ENCODE data around the gene TTC16.

Gene TTC16

DNA sequence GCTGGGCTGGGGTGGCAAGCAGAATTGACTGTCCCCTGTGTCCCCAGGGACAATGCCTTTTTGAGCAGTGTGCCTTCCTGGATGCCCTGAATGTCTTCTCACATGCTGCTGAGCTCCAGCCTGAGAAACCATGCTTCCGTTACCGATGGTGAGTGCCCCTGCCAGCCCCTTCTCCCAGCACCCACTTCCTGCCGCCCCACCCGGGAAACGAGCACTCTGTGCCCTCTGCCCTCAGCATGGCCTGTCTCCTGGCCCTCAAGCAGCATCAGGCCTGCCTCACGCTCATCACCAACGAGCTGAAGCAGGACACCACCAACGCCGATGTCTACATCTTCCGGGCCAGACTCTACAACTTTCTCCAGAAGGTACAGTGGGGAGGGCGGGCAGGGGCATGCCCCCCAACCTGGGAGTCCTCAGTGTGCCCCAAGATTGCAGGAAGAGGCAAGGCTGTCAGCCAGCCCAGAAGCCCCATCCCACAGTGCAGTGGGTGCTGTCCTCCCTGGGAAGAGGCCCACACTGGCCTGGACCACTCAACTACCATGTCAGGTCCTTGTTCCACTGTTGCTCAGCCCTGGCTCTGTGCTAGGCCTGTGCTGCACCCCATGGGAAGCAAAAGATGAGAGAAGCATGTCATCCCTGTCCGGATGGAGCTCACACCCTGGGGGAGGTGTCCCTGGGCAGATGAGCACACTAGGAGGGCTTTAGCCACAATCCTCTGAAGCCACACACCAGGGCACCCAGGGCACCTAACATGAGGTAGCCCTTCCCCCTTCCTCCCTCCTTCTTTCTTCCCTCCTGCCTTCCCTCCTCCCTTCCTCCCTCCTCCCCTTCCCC, 4.4 kb downstream of the TTC16 start:
- DNase-seq (ENCODE audit: low read depth in 2 of 2), result no peak

DNA sequence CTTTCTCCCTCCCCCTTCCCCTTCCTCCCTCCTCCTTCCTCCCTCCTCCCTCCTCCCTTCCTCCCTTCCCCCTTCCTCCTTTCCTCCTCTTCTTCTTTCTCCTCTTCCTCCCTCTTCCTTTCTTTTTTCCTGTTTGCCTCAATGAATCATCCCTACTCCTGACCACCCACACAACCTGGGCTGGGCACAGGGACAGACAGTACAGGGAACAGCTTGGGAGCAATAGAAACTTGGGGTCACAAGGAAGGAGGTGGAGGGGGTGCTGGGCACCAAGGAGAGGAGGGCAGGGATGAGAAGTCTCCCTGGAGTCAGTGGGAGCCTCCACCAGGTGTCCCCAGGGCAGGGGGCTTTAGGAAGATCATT, 5.0 kb downstream of the TTC16 start:
- no peak for DNase-seq (ENCODE audit: low read depth in 2 of 2)

DNA sequence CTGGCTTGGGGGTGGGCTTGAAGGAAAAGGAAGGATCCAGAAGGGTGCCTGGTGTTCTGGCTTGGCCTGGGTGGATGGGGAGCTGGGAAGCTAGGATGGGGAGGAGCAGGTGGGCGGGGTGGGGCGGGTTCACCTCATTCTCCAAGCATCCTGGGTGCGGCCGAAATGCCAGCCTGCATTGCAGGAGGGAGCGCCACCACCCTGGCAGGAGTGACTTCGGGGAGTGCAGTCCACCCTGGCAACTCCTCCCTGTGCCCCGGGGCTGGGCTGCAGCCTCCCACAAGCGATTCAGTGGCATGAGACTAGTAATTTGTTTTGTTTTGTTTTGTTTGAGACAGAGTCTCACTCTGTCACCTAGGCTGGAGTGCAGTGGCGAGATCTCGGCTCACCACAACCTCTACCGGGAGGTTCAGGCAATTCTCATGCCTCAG, 5.5 kb downstream of the TTC16 start:
- DNase-seq (ENCODE audit: low read depth in 2 of 2), result no peak

GRCh38 chr9:127722055-127722745, 6.3 kb downstream of the TTC16 start:
- no peak for DNase-seq (ENCODE audit: low read depth in 2 of 2)

DNA sequence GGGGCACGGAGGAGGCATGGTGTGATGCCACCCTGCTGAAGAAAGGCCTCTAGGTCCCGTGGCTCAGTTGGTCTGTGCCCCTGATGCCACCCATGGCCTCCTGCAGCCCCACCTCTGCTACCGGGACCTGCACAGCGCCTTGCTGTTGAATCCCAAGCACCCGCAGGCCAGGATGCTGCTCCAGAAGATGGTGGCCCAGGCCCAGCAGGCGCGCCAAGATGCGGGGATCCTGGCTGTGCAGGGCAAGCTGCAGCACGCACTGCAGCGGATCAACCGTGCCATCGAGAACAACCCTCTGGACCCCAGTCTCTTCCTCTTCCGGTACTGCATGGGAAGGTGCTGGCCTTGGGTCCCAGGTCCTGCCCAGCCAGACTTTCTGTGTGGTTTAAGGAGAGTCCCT, 7.1 kb downstream of the TTC16 start:
- no peak for DNase-seq (ENCODE audit: low read depth in 2 of 2)

GRCh38 chr9:127723444-127723843, 7.6 kb downstream of the TTC16 start:
- DNase-seq (ENCODE audit: low read depth in 2 of 2), result no peak

- no peak for DNase-seq (ENCODE audit: low read depth in 2 of 2)
These were observed 8.1 kb downstream of the TTC16 start for GRCh38 chr9:127724012-127724411.

DNA sequence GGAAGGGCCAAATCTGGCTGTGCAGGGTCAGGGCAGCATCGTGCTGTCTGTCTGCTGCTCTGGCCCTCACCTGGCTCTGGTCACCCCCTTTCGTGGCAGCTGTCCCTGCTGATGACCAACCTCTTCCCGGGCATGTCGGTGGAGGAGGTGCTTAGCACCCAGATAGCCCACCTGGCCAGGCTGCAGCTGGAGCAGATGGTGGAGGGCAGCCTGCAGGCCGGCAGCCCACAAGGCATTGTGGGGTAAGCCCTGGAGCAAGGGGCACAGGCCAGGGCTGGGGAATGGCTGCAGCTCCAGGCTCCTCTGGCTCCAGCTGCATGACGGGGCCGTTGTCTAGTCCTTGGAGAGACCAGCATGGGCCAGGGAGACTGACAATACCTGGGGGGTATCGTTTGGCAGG, 11.0 kb downstream of the TTC16 start:
- DNase-seq (ENCODE audit: low read depth in 2 of 2), result no peak

- DNase-seq (ENCODE audit: low read depth in 2 of 2), result no peak
These were observed 12.9 kb downstream of the TTC16 start for GRCh38 chr9:127728808-127729207.

- no peak for DNase-seq (ENCODE audit: low read depth in 2 of 2)
These were observed 13.8 kb downstream of the TTC16 start for GRCh38 chr9:127729522-127730256.

DNA sequence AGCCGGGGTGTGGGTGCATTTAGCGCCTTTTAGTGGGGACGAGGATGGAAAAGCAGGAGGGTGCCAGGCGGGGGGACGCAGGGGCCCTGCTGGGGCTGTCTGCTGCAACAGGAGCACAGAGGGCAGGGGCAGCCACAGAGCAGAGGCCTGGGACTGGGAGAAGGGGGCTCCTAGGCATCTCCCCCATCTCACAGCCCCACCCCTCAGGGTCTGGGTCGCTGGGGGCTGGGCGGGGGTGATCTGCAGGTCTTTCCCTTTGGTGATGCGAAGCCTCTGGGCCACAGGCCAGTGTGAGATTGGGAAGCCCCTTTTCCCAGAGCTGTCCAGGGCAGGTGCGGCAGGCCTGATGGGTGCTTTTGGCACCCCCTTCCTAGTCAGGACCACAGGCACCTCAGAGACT, 14.4 kb downstream of the TTC16 start:
- no peak for DNase-seq (ENCODE audit: low read depth in 2 of 2)

- no peak for DNase-seq (ENCODE audit: low read depth in 2 of 2)
These were observed 15.0 kb downstream of the TTC16 start for GRCh38 chr9:127730799-127731410.

- DNase-seq (ENCODE audit: low read depth in 2 of 2), result no peak
These were observed 16.1 kb downstream of the TTC16 start for GRCh38 chr9:127731938-127732337.

- no peak for DNase-seq (ENCODE audit: low read depth in 2 of 2)
These were observed 16.6 kb downstream of the TTC16 start for GRCh38 chr9:127732444-127732843.

DNA sequence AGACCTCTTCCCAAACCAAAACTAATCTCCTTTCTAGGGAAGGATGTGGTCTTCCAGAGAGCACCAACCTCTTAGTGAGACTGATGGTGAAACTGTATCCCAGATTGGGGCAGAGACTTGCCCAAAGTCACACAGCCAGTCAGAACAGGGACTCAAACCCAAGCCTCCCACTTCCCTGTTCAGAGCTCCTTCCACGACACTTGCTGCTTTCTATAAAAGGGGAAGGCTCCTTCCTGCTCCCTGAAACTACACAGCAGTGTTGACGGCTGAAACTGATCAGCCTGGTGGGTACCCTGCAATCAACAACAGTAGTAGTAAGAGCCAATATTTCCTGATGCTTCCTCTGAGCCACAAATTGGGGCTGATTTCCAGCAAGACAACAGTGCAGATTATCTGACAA, 17.7 kb downstream of the TTC16 start:
- DNase-seq (ENCODE audit: low read depth in 2 of 2), result no peak

DNA sequence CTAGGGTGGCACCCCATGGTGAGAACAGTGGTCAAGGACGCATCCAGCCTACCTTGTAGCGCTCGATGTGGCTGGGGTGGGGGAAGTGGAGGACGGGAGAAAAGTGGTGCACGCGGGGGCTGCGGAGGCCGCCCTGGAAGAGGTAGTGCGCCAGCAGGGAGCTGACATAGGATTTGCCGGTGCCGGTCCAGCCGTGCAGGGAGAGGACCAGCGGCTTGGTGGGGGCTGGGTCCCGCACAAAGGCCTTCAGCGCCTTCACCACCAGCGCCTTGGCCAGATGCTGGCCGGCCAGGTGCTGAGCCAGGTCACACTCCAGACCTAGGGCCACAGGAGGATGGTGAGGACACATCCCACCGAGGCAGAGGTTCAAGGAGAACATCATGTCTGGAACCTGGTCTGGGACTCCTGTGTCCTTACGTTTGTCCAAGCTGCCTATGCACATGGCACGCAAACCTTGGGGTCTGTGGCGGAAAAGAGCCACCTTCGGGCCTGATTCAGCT, 18.4 kb downstream of the TTC16 start:
- DNase-seq (ENCODE audit: low read depth in 2 of 2), result no peak

- DNase-seq (ENCODE audit: low read depth in 2 of 2), result peak; percentile 93 to 98
These were observed 19.1 kb downstream of the TTC16 start, which contains the start of gene TOR2A for GRCh38 chr9:127734747-127735529. Gene TOR2A (minus strand): TSS chr9:127735294. CDS start chr9:127735270, 24 bp downstream.

DNA sequence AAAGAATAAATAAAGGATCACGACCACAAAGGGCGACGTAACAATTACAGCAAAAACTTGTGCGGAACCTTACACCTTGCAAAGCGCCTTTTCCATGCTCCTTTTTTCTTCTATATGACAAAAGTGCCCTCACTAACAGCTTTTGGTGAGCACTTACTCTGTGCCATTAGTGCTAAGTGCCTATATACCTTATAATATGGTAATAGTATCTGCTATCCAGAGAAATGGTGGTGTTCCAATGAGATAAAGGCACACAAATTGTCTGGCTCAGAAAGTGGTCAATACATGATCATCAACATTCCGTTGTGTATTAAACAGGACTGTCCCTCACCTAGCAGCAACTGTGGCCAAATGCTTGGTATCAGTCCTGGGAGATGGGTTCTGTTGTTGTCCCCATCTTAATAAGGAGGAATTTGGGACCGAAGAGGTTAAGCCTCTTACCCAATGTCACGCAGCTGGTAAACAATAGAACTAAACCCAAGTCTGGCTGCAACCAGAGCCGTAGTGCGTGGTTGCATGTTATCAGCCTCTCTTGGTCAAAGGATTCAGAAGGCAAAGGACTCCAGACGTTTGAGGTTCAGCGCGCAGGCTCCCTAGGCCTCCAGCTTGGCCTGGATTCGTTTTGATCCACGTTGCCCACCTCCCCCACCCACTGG, 19.8 kb downstream of the TTC16 start:
- DNase-seq (ENCODE audit: low read depth in 2 of 2), result no peak

GRCh38 chr9:127738666-127739065, 22.8 kb downstream of the TTC16 start:
- DNase-seq (ENCODE audit: low read depth in 2 of 2), result no peak

GRCh38 chr9:127739614-127740330, 23.9 kb downstream of the TTC16 start:
- no peak for DNase-seq (ENCODE audit: low read depth in 2 of 2)

All from stimulated activated CD4-positive, alpha-beta T cell treated with anti-CD3 and anti-CD28 coated beads, Interleukin-12 subunit alpha, Interleukin-12 subunit beta, amount 100 ng/mL, for 24 hours (primary cell).